ENCODE results near the gene MCC. TPM values are rescaled to one million over a fixed set of nuclear protein-coding genes. Genes with fewer than 3 reads are reported as not detected.

MCC gene
- total and polyA plus RNA-seq, 2 donors (not counting 1 experiment from before 2014, with no cell fraction given): 0.09 to 0.32 TPM

GRCh38 chr5:113378959-113379541 lies 109.2 kb downstream of the MCC start:
- TF ChIP-seq EZH2 (IDR thresholded peaks at IDR 0.05; ENCODE audit: borderline replicate concordance, insufficient read depth, low read depth, low read length, poor library complexity, severe bottlenecking) (no peak), CTCF (IDR thresholded peaks at IDR 0.05) (peak; percentile 84)
- peak overlapping the region; percentile 5 for H3K4me2 ChIP-seq (replicated peaks; ENCODE audit: low read depth, low read length, poor library complexity, severe bottlenecking)
- Mint-ChIP-seq H3K4me3 (no peak overlapping the region), H3K4me1 (peaks cover 9% of the 10 kb centered on the region), H3K27ac (no peak overlapping the region), H3K9me3 (ENCODE audit: insufficient read depth) (no peaks in the 10 kb centered on the region), H3K27me3 (peaks cover 32% of the 10 kb centered on the region)
- intact Hi-C loops (cut with micrococcal nuclease): loop anchor here (1.0 to 5.0 kb wide), 2 partner anchors 134 to 382 kb away; partner anchors contain the start of gene YTHDC2
- no peaks in the 10 kb centered on the region for H3K9me3 ChIP-seq (ENCODE audit: control extremely low read depth in 1 of 3, control insufficient read depth in 2 of 3, insufficient read depth in 1 of 3, low read length in 2 of 3)
- no peaks in the 10 kb centered on the region for H3K36me3 ChIP-seq (replicated peaks in 1 of 2; ENCODE audit: control extremely low read depth in 1 of 2, control insufficient read depth in 1 of 2, extremely low read depth in 1 of 2, insufficient read depth in 2 of 2, low read length in 1 of 2)
- DNase-seq: peak; percentile 56
- no peak overlapping the region for H3K27ac ChIP-seq (ENCODE audit: low read length in 2 of 2)
- H2AFZ ChIP-seq (ENCODE audit: insufficient read depth, low read depth, low read length, poor library complexity, severe bottlenecking): peak overlapping the region; percentile 38
- peak; percentile 67 for ATAC-seq (ENCODE audit: low read depth)
- CTCF ChIA-PET: interaction anchor here (0.8 to 2.7 kb wide), 8 partner anchors 9 to 383 kb away, joined by 3 to 22 read pairs (median 8); no protein-coding TSS in a partner anchor
- H3K9ac ChIP-seq (ENCODE audit: low read length): no peak overlapping the region
- no CpG with 5 or more reads among the region's 4 CpGs for WGBS (ENCODE audit: insufficient coverage)
- H3K4me1 ChIP-seq (ENCODE audit: control insufficient read depth in 2 of 2, insufficient read depth in 2 of 2, low read length in 2 of 2): peaks cover 11 to 13% of the 10 kb centered on the region in 2 donors
- H3K4me3 ChIP-seq (ENCODE audit: control extremely low read depth in 1 of 5, extremely low read depth in 1 of 5, insufficient read depth in 1 of 5, low read depth in 2 of 5, low read length in 4 of 5): no peak overlapping the region
- no peaks in the 10 kb centered on the region for H3K79me2 ChIP-seq (ENCODE audit: control insufficient read depth, insufficient read depth, low read length)
- peaks cover 0 to 9% (median 3%) of the 10 kb centered on the region in 4 experiments for H3K27me3 ChIP-seq (replicated peaks in 1 of 4; ENCODE audit: control extremely low read depth in 1 of 4, control insufficient read depth in 3 of 4, insufficient read depth in 4 of 4, low read length in 3 of 4)
- POLR2A ChIA-PET: interaction anchor here (0.6 kb wide), 1 partner anchor 401 kb away, joined by 3 read pairs; no protein-coding TSS in a partner anchor
- H4K20me1 ChIP-seq (ENCODE audit: control insufficient read depth, insufficient read depth, low read length, poor library complexity, severe bottlenecking): no peaks in the 10 kb centered on the region

- H3K27ac ChIP-seq (ENCODE audit: low read length in 2 of 2): no peak overlapping the region
- no peaks in the 10 kb centered on the region for H3K9me3 ChIP-seq (ENCODE audit: control extremely low read depth in 1 of 3, control insufficient read depth in 2 of 3, insufficient read depth in 1 of 3, low read length in 2 of 3)
Measured at GRCh38 chr5:113378514-113378913, 109.7 kb downstream of the MCC start.

More at GRCh38 chr5:113378514-113378913, 109.7 kb downstream of the MCC start:
- Mint-ChIP-seq H3K27ac (no peak overlapping the region), H3K9me3 (ENCODE audit: insufficient read depth) (no peaks in the 10 kb centered on the region), H3K4me1 (peaks cover 9% of the 10 kb centered on the region), H3K27me3 (peaks cover 32% of the 10 kb centered on the region), H3K4me3 (no peak overlapping the region)
- Histone ChIP-seq H3K36me3 (replicated peaks in 1 of 2; ENCODE audit: control extremely low read depth in 1 of 2, control insufficient read depth in 1 of 2, extremely low read depth in 1 of 2, insufficient read depth in 2 of 2, low read length in 1 of 2) (no peaks in the 10 kb centered on the region), H4K20me1 (ENCODE audit: control insufficient read depth, insufficient read depth, low read length, poor library complexity, severe bottlenecking) (no peaks in the 10 kb centered on the region), H3K27me3 (replicated peaks in 1 of 4; ENCODE audit: control extremely low read depth in 1 of 4, control insufficient read depth in 3 of 4, insufficient read depth in 4 of 4, low read length in 3 of 4) (peaks cover 0 to 9% (median 3%) of the 10 kb centered on the region in 4 experiments), H3K79me2 (ENCODE audit: control insufficient read depth, insufficient read depth, low read length) (no peaks in the 10 kb centered on the region), H3K4me3 (ENCODE audit: control extremely low read depth in 1 of 5, extremely low read depth in 1 of 5, insufficient read depth in 1 of 5, low read depth in 2 of 5, low read length in 4 of 5) (no peak overlapping the region), H3K4me2 (replicated peaks; ENCODE audit: low read depth, low read length, poor library complexity, severe bottlenecking) (no peak overlapping the region), H3K4me1 (ENCODE audit: control insufficient read depth in 2 of 2, insufficient read depth in 2 of 2, low read length in 2 of 2) (peaks cover 11 to 13% of the 10 kb centered on the region in 2 donors), H2AFZ (ENCODE audit: insufficient read depth, low read depth, low read length, poor library complexity, severe bottlenecking) (no peak overlapping the region), H3K9ac (ENCODE audit: low read length) (no peak overlapping the region)
- intact Hi-C loops (cut with micrococcal nuclease): loop anchor here (5.0 kb wide), 1 partner anchor 381 kb away; no protein-coding TSS in a partner anchor
- no CpG with 5 or more reads among the region's 2 CpGs for WGBS (ENCODE audit: insufficient coverage)
- CTCF ChIA-PET: interaction anchor here (1.0 to 2.7 kb wide), 6 partner anchors 12 to 382 kb away, joined by 3 to 22 read pairs (median 10); no protein-coding TSS in a partner anchor
- ATAC-seq (ENCODE audit: low read depth) (no peak), DNase-seq (no peak)
- POLR2A ChIA-PET: interaction anchor here (0.6 kb wide), 1 partner anchor 400 kb away, joined by 3 read pairs; no protein-coding TSS in a partner anchor
- no peak for TF ChIP-seq EZH2 (IDR thresholded peaks at IDR 0.05; ENCODE audit: borderline replicate concordance, insufficient read depth, low read depth, low read length, poor library complexity, severe bottlenecking)
- TF ChIP-seq CTCF (IDR thresholded peaks at IDR 0.05): no peak

Data from B cell (primary cell).